Measurements from ENCODE around the gene PRRC2A.

PRRC2A gene

DNA sequence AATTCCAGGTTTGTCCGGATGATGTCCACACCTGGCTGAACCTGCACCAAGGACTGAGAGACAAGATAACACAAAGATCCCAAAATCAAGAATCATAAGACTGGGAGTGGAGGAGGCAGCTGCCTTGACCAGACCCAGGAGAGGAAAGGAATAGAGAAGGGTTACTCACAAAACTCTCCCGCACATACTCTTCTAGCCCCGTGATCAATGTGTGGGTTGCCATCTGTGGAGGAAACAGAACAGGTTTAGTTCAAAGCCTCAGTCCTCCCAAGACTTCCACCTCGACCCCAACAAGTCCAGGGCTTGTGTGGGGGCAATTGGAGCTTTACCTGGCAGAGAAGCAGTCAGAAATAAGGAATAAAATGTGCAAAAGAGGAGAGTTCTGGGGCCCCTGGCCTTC lies 20.9 kb downstream of the PRRC2A start:
- Histone ChIP-seq H3K4me3 (no peak overlapping the region), H3K27ac (no peak overlapping the region)
- TF ChIP-seq, protein P1, sequence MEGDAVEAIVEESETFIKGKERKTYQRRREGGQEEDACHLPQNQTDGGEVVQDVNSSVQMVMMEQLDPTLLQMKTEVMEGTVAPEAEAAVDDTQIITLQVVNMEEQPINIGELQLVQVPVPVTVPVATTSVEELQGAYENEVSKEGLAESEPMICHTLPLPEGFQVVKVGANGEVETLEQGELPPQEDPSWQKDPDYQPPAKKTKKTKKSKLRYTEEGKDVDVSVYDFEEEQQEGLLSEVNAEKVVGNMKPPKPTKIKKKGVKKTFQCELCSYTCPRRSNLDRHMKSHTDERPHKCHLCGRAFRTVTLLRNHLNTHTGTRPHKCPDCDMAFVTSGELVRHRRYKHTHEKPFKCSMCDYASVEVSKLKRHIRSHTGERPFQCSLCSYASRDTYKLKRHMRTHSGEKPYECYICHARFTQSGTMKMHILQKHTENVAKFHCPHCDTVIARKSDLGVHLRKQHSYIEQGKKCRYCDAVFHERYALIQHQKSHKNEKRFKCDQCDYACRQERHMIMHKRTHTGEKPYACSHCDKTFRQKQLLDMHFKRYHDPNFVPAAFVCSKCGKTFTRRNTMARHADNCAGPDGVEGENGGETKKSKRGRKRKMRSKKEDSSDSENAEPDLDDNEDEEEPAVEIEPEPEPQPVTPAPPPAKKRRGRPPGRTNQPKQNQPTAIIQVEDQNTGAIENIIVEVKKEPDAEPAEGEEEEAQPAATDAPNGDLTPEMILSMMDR (IDR thresholded peaks at IDR 0.05), result no peak
- DNase-seq (ENCODE audit: low spot score), result no peak

DNA sequence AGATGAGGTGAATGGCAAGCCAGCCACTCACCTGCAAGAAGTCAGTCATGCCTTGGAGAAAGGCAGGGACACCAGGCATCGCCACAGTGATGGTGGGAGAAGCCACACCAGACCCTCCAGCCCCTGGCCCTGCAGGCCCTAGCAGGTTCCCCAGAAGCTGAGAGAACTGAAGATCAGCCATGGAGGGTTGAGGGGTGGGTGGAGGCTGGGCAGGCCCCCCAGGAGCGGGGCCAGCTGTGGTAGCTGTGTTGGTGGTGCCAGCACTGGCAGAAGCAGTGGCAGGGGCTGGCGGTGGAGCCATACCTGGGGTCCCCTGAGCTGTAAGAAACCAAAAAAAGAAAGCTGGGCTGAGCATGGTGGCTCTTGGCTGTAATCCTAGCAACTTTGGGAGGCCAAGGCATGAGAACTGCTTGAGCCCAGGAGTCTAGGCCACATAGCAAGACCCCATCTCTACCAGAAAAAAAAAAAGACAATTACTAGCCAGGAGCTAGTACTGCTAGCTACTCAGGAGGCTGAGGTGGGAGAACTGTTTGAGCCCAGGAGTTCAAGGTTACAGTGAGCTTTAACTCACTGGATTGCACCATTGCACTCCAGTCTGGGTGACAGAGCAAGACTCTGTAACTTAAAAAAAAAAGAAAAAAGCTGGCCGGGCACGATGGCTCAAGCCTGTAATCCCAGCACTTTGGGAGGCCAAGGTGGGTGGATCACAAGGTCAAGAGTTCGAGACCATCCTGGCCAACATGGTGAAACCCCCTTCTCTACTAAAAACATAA lies 22.5 kb downstream of the PRRC2A start:
- TF ChIP-seq, protein P1 (IDR thresholded peaks at IDR 0.05), result no peak
- Histone ChIP-seq H3K4me3 (no peak overlapping the region), H3K27ac (no peak overlapping the region)
- DNase-seq (ENCODE audit: low spot score), result no peak

DNA sequence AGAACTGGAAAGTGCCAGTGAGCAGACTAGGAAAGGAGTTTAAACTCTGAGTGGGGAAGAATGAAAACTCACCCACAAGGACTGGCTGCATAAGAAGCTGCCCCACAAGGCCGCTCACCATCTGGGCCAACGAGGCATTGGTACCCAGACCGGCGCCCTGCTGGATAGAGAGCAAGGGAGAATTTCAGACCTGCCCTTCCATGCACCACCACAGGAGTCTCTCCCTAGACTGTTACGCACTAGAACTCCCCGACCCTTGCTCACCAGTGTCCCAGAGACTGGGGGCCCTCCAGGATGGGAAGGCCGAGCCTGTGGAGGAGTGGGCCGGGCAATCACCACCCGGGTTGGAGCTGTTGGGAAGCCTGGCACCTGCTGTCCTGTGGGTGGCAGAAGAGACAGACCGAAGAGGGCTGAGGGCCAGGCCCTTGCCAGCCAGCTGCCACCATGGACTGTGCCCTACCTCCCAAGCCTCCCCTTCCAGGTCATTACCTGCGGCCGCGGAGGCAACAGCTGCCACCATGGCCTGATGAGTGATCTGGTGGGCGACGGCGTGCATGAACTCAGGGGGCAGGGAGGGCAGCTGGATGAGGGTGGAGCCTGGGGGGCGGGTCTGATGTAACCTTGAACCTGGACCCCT lies 23.4 kb downstream of the PRRC2A start:
- H3K4me3 ChIP-seq, result no peak overlapping the region
- no peak for DNase-seq (ENCODE audit: low spot score)
- TF ChIP-seq, protein P1 (IDR thresholded peaks at IDR 0.05), result no peak
- H3K27ac ChIP-seq, result no peak overlapping the region

DNA sequence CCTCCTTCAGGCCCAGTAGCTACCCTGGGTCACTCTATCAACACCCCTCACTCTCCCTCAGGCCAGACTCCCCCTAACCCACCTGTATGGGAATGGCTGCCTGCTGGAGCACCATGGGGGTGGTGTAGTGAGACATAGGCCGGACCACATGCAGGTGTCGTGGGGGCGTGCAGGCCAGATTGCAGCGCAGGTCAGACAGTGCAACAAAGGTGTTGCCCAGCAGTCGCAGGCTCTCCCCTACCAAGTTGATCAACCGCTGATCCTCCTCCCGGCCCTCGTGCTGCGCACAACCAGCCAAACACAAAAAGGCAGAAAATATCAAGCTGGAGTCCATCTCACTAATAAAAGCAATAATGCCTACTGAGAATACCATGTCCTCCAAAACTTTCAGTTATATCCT lies 24.8 kb downstream of the PRRC2A start:
- DNase-seq (ENCODE audit: low spot score), result no peak
- Histone ChIP-seq H3K27ac (no peak overlapping the region), H3K4me3 (no peak overlapping the region)
- TF ChIP-seq, protein P1 (IDR thresholded peaks at IDR 0.05), result no peak

DNA sequence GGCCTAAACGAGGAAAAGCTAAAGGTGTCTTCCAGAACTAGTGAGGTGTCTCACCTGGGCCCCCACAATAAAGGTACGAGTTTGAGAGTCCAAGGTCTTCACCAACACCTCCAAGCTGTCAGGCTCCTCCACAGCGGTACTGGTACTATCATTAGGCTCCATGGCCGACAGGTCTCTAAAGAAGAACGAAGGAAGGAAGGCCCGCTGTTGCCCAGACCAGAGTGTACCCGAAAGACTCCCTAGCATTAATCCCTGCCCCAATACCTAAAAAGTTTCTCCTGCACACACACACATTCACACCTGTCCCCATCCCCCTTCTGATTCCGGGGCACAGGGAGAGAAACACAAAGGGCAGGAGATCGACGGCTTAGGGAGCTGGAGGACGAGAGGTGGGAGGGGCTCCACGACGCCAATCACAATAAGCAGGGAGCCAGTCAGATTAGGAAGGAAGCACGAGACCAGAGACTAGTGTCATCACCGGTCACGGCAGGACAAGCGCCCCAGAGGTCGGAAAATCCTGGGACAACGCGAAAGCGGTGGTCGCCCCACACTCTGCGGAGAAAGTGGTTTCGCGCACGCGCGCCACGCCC lies 31.2 kb downstream of the PRRC2A start:
- TF ChIP-seq, protein P1 (IDR thresholded peaks at IDR 0.05), result no peak
- DNase-seq (ENCODE audit: low spot score), result peak; percentile 92
- peak overlapping the region; percentile 99 for H3K27ac ChIP-seq
- H3K4me3 ChIP-seq, result peak overlapping the region; percentile 78

DNA sequence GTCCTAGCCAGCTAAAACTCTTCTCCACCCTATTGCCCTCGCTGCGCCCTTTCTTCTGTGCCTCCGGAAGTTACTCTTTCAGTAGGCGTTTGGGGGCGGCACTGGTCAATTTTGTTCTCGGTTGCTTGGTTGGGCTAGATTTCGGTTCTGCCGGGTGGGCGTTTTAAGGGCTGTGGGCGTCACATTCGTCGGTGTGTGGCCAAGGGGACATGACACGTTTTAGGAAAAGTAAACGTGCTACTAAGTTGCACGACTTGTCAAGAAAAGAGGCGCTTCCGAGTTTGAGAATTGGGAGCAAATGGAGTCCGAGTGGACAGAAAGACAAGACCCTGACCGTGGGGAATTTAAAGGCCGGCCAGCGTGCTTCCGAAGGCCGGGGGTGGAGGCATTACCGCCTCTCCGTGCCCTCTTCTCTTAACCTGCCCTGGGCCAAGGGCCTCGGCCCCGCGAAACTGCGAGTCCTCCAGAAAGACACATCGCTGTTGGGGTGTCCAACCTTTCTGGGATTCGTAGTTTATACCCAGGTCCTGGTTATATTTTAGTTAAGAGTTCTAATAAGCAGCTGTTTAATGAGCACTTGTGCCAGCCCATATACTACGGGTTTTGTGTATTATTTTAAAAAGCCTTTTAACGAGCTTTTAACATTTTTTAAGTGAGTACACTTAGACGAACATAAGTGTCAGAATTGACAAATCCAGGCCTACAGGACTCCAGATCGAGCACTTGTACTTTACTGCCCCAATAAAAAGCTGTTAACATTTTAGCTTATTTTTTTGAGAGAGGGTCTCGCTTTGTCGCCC lies 32.6 kb downstream of the PRRC2A start:
- TF ChIP-seq, protein P1 (IDR thresholded peaks at IDR 0.05), result no peak
- Histone ChIP-seq H3K4me3 (peak overlapping the region; percentile 78), H3K27ac (peak overlapping the region; percentile 99)
- peak; percentile 95 for DNase-seq (ENCODE audit: low spot score)
